HG03575 (cell line): ENCODE measurements around the gene RSPO1.

Experiments
- ATAC-seq: cut with Tn5 transposase; IDR thresholded peaks from one replicate; pipeline ENCODE4 v1.9.1; 2021; ENCODE audit not compliant: unreplicated experiment, insufficient number of reproducible peaks, low FRiP score; ENCODE audit errors: extremely low read depth

The RSPO1 gene

GRCh38 chr1:37629726-37630425 is 4.8 kb downstream of the RSPO1 start:
- no peak for ATAC-seq

DNA sequence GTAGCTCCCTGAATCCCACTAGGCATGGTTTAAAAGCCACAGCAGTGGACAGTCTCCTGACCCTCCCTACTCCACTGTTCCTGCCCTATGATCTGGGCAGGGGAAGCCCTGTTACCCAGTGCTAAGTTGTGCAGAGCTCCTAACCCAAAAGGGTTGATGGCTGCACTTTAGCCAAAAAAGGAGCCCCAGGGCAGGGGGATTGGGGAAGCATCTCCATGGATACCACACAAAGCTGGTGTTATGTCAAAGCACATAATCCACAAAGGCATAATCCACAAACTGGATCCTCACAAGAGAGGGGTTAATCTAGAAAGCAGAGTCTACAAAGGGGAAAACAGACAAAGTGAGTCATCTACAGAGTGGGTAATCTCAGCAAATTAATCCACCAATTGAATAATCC is 5.7 kb downstream of the RSPO1 start:
- no peak for ATAC-seq

DNA sequence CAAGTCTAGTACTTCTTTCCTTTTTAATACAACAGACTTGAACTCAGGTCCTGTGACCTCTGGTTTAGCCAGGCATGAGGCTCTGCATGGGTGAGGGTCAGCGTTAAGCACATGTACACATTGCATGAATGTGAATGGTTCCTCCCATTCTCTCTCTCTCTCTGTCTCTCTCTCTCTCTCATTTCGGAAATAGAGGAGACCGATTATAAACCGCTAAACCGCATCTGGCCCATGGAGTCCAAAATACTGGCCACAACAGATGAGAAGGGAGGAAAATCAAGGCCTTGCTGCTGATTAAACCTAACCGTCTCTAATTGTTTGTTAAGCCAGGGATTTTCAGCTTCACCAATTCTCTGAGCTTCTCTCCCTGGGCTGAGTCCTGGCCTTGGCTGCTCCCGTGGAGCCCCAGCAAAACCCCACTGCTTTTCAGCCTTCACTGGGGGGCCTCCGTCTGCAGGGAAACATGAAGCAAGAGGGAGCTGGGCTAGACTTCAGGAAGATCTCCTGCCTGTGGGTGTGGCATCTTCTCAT is 6.6 kb downstream of the RSPO1 start:
- no peak for ATAC-seq

- ATAC-seq, result no peak
Measured at GRCh38 chr1:37622131-37622530, 12.6 kb downstream of the RSPO1 start.

DNA sequence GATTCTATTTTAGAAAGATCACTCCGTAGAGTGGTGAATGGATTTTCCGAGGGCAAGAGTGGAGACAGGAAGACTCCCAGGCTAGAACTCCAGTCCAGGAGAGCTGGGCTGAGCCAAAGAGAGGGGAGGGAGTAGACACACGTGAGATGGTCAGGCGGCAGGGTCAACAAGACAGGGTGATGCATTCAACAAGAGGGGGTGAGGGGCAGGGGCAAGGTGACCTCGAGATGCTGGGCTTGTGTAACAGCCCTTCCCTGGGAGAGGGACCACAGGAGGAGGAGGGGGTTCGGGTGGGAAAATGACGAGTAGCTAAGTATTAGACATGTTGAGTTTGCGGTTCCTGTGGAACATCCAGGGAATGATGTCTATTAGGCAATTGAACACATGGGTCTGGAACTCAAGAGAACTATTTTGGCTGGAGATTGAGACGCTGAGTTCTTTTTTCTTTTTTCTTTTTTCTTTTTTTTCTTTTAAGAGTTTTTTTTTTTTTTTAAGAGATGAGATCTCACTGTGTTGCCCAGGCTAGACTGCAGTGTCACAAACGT is 13.3 kb downstream of the RSPO1 start:
- ATAC-seq, result no peak

GRCh38 chr1:37620707-37621106 is 14.0 kb downstream of the RSPO1 start:
- no peak for ATAC-seq

GRCh38 chr1:37616330-37616729 is 18.4 kb downstream of the RSPO1 start:
- no peak for ATAC-seq

- ATAC-seq, result no peak
Measured at GRCh38 chr1:37614105-37614504, 20.6 kb downstream of the RSPO1 start.

DNA sequence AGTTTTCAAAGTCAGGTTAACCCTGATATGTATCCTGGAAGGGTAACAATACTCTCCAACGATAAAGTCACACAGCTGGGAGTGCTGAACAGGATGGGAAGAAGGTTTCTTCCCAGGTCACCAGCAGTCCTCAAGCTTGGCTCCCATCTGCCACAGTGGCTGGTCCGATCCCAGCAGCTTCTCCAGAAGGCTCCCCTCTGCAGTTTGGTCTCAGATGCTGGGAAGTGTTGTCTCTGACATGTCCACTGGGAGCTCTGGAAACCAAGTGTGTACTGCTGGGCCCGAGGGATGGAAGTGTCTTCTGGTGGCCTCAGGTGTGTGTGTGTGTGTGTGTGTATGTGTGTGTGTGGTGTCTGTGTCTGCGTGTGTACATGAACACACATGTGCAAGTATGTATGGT is 22.5 kb downstream of the RSPO1 start:
- ATAC-seq, result no peak

DNA sequence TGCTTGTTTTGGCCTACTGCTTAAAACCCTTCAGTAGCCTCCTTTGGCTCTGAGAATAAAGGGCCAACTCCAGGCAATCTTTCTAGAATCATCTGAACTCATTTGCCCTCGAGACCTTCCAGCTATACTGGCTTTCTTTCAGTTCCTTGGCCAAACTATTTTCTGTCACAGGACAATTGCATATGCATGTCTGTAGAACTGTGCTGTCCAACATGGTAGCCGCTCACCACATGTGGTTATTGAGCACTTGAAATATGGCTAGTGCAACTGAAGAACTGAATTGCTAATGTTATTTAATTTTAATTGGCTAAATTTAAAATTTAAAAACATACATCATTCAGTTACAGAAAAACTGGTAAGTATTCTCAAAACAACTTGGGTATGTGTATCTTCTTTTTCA is 24.7 kb downstream of the RSPO1 start:
- no peak for ATAC-seq

DNA sequence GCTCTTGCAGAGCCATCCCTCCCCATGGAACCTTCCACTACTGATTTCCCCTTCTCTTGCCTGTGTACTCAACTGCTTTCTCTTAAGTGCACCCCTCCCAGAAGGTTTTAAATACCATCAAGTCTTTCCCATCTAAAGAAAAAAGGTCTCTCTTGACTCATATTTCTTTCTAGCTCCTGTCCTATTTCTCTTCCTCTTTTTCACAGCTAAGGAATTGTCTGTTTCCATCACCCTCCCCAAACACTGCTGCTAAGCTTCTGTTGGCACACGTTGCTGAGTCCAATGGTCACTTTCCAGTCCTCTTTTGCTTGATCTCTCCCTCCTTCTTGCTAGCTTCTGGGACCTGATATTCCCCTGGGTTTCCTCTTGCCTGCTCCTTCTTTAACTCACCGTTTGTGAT is 25.7 kb downstream of the RSPO1 start:
- no peak for ATAC-seq

DNA sequence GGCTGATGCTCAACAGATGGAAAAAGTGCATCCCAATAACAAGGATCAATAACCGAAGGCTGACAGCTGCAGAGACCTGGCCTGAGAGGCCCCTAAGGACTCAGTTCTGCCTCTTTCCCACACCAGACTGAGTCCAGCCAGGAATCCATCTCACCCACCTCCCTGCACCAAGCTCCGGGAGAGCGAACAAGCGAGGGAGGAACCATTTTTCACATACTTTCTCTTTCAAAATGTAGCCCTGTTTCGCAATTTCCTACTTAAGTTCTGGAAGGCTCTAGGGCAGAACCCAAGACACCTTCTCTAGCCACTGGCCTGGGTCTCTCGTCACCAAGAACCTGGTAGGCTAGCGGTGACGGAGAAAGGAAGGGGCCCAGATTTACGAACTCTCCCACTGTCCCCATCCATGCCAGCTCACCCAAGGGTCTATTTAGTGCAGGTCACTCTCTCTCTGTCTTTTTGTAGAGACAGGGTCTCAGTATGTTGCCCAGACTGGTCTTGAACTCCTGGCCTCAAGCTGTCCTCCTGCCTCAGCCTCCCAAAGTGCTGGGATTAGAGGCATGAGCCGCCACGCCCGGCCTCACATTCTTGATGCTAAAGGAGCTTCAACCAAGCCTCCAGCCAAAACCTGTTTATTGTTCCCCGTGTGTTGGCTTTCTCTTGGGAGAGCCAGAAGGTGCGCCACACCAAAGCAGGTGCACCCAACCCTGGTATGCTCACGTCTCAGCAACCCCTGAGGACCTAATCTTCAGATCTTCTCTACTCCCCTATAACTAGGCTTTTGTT is 28.0 kb downstream of the RSPO1 start:
- no peak for ATAC-seq

GRCh38 chr1:37605806-37606474 is 28.8 kb downstream of the RSPO1 start:
- no peak for ATAC-seq

GRCh38 chr1:37605061-37605650 is 29.5 kb downstream of the RSPO1 start:
- no peak for ATAC-seq

DNA sequence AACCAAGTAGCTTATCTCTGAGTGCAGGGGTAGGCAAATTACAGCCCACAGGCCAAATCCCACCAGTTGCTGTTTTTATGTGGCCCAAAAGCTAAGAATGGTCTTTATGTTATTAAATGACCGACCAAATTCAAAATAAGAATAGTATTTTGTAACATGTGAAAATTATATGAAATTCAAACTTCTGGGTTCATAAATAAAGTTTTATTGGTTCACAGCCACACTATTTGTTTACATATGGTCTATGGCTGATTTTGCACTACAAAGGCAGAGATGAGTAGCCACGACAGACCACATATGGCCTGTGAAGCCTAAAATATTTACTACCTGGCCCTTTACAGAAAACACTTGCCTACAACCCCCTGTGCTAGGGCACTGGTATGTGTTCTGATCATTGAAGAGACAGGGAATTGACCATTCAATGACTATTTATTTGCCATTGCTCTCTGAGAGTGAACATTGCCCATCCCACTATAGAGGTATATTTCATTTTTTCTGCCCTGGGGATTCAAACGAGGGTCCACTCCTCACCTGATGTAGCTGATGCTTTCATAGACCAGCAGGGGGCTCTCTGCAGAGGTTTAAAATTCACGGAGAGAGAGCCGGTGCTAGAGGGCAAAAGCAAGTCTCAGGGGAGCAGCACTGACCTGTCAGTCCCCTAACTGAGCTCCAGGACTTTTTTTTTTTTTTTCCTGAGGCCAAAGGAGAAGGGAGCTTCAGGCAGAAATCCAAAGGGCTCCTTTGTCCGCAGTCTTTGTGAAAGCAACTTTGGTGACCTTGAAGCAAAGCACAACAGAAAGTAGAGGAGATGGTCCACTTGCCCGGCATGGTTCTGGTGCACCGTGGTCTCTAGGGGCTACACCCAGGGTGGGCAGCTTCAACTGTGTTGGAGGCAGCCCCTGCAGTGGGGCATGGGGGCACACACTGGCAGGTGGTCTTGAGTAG is 31.7 kb downstream of the RSPO1 start:
- ATAC-seq, result no peak

- no peak for ATAC-seq
Measured at GRCh38 chr1:37601441-37601840, 33.3 kb downstream of the RSPO1 start.

DNA sequence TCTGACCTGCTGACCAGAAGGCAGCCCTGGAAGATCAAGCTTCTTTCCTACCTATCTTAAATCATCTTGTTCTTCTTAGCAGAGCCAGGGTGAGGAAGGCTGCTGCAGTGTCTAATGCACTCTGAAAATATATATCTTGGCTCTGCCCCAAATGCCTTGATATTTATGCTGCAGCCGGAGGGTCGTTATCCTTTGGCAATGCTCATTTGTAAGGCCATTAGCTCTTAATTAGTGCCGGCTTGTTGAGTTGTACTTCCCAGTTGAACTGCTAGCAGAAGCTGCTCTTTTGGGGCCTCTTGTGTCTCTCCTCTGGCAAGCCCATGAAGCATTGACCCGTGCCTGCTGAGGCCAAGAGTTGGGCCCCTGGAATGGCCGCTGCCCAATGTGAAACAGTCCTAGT is 34.8 kb downstream of the RSPO1 start:
- no peak for ATAC-seq

DNA sequence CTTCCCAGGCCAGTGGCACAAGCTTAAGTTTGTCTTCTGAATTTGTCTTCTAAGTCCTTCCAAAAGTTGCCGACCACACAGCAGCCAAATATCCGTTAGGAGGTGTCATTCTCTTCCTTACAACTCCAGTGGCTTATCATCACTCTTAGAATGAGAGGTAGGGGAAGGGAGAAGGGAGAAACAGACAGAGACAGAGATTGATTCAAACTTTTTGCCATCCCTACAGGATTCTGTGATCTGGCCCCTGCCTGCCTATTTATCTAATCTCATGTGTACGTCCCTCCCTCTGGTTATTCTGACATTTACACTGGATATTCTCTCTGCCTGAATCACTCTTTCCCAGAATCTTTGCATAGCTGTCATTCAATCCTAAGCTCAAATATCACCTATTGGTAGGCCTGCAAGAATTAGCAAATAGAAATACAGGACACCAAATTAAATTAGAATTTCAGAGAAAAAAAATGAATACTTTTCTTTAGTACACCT is 38.5 kb downstream of the RSPO1 start:
- ATAC-seq, result no peak
